ENCODE results near the gene SH3RF1.

The SH3RF1 gene

GRCh38 chr4:169143335-169143734 lies 127.4 kb downstream of the SH3RF1 start:
- Histone ChIP-seq H3K9me2 (replicated peaks; ENCODE audit: control insufficient read depth, low read length) (no peaks in the 10 kb centered on the region), H3K9me3 (ENCODE audit: control insufficient read depth, insufficient read depth, low read length) (no peaks in the 10 kb centered on the region), H3F3A (ENCODE audit: control insufficient read depth, insufficient read depth) (no peaks in the 10 kb centered on the region), H3K79me2 (ENCODE audit: control insufficient read depth, low read length) (no peaks in the 10 kb centered on the region), H3K4me2 (ENCODE audit: low read length) (no peak overlapping the region), H4K20me1 (ENCODE audit: control insufficient read depth, insufficient read depth, low read depth, low read length) (no peaks in the 10 kb centered on the region), H3K27ac (ENCODE audit: low read depth, low read length) (no peak overlapping the region), H3K4me3 (ENCODE audit: low read length) (no peak overlapping the region), H3K27me3 (ENCODE audit: control insufficient read depth, low read length) (no peaks in the 10 kb centered on the region), H3K4me1 (ENCODE audit: control insufficient read depth, low read length) (no peaks in the 10 kb centered on the region), H3K36me3 (ENCODE audit: control insufficient read depth, low read length) (no peaks in the 10 kb centered on the region)
- TF ChIP-seq, protein P1, sequence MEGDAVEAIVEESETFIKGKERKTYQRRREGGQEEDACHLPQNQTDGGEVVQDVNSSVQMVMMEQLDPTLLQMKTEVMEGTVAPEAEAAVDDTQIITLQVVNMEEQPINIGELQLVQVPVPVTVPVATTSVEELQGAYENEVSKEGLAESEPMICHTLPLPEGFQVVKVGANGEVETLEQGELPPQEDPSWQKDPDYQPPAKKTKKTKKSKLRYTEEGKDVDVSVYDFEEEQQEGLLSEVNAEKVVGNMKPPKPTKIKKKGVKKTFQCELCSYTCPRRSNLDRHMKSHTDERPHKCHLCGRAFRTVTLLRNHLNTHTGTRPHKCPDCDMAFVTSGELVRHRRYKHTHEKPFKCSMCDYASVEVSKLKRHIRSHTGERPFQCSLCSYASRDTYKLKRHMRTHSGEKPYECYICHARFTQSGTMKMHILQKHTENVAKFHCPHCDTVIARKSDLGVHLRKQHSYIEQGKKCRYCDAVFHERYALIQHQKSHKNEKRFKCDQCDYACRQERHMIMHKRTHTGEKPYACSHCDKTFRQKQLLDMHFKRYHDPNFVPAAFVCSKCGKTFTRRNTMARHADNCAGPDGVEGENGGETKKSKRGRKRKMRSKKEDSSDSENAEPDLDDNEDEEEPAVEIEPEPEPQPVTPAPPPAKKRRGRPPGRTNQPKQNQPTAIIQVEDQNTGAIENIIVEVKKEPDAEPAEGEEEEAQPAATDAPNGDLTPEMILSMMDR (IDR thresholded peaks at IDR 0.05; ENCODE audit: low read depth, low read length, poor library complexity, severe bottlenecking), result no peak
- no peak for TF ChIP-seq EZH2phosphoT487 (IDR thresholded peaks at IDR 0.05; ENCODE audit: borderline replicate concordance, low read length)

DNA sequence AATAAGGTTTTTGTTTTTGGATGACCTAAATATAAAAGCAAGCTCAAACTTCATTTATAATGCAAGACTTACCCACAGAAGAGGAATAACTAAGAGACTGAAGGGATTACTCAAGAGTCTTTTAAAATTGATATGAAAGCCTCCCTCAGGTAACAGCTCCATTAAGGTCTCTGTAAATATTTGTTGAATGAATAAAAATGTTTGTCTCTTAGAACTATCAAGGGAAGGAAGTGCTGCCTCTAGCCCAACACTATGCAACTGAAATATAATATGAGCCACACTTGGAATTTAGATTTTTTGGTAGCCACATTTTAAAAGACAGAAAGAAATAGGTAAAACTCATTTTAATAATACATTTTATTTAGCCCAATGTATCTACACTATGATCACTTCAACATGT lies 127.8 kb downstream of the SH3RF1 start:
- no peaks in the 10 kb centered on the region for H3K4me1 ChIP-seq (ENCODE audit: control insufficient read depth, low read length)
- no peak overlapping the region for H3K4me3 ChIP-seq (ENCODE audit: low read length)
- no peaks in the 10 kb centered on the region for H3K27me3 ChIP-seq (ENCODE audit: control insufficient read depth, low read length)
- H3K27ac ChIP-seq (ENCODE audit: low read depth, low read length), result no peak overlapping the region
- TF ChIP-seq, protein P1 (IDR thresholded peaks at IDR 0.05; ENCODE audit: low read depth, low read length, poor library complexity, severe bottlenecking), result no peak
- TF ChIP-seq EZH2phosphoT487 (IDR thresholded peaks at IDR 0.05; ENCODE audit: borderline replicate concordance, low read length), result no peak
- no peak overlapping the region for H3K4me2 ChIP-seq (ENCODE audit: low read length)
- H3K9me3 ChIP-seq (ENCODE audit: control insufficient read depth, insufficient read depth, low read length), result no peaks in the 10 kb centered on the region
- no peaks in the 10 kb centered on the region for H3K9me2 ChIP-seq (replicated peaks; ENCODE audit: control insufficient read depth, low read length)
- no peaks in the 10 kb centered on the region for H4K20me1 ChIP-seq (ENCODE audit: control insufficient read depth, insufficient read depth, low read depth, low read length)
- no peaks in the 10 kb centered on the region for H3K36me3 ChIP-seq (ENCODE audit: control insufficient read depth, low read length)
- no peaks in the 10 kb centered on the region for H3K79me2 ChIP-seq (ENCODE audit: control insufficient read depth, low read length)
- H3F3A ChIP-seq (ENCODE audit: control insufficient read depth, insufficient read depth), result no peaks in the 10 kb centered on the region

- Histone ChIP-seq H3K79me2 (ENCODE audit: control insufficient read depth, low read length) (no peaks in the 10 kb centered on the region), H3F3A (ENCODE audit: control insufficient read depth, insufficient read depth) (no peaks in the 10 kb centered on the region)
These were observed 128.4 kb downstream of the SH3RF1 start for GRCh38 chr4:169142391-169142790.

More at GRCh38 chr4:169142391-169142790, 128.4 kb downstream of the SH3RF1 start:
- H3K4me3 ChIP-seq (ENCODE audit: low read length), result no peak overlapping the region
- no peak overlapping the region for H3K4me2 ChIP-seq (ENCODE audit: low read length)
- no peak overlapping the region for H3K27ac ChIP-seq (ENCODE audit: low read depth, low read length)
- H3K4me1 ChIP-seq (ENCODE audit: control insufficient read depth, low read length), result no peaks in the 10 kb centered on the region
- no peaks in the 10 kb centered on the region for H3K9me2 ChIP-seq (replicated peaks; ENCODE audit: control insufficient read depth, low read length)
- no peaks in the 10 kb centered on the region for H3K36me3 ChIP-seq (ENCODE audit: control insufficient read depth, low read length)
- TF ChIP-seq EZH2phosphoT487 (IDR thresholded peaks at IDR 0.05; ENCODE audit: borderline replicate concordance, low read length), result no peak
- TF ChIP-seq, protein P1 (IDR thresholded peaks at IDR 0.05; ENCODE audit: low read depth, low read length, poor library complexity, severe bottlenecking), result no peak
- no peaks in the 10 kb centered on the region for H3K9me3 ChIP-seq (ENCODE audit: control insufficient read depth, insufficient read depth, low read length)
- no peaks in the 10 kb centered on the region for H4K20me1 ChIP-seq (ENCODE audit: control insufficient read depth, insufficient read depth, low read depth, low read length)
- no peaks in the 10 kb centered on the region for H3K27me3 ChIP-seq (ENCODE audit: control insufficient read depth, low read length)

All from DOHH2 (cell line).